ENCODE measurements around the gene GRM1.

Gene GRM1

DNA sequence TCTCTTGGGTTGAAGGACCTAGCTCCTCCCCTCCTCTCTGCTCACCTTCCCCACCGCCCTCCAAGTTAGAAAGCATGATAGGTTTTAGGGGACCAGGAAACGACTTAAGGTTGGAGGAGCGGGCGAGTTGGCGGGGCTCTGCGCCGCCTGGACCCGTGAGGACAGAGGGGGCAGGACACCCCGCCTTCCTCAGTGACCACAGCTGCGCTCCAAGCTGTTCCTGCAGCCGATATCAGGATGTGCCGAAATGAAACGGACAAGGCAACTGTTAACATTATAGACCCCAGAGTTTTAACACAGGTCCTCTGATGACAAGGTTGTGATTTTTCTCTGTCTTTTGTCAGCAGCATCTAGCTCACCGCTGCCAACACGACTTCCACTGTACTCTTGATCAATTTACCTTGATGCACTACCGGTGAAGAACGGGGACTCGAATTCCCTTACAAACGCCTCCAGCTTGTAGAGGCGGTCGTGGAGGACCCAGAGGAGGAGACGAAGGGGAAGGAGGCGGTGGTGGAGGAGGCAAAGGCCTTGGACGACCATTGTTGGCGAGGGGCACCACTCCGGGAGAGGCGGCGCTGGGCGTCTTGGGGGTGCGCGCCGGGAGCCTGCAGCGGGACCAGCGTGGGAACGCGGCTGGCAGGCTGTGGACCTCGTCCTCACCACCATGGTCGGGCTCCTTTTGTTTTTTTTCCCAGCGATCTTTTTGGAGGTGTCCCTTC lies at the start of gene GRM1:
Gene GRM1 (plus strand): TSS at position 212 of the 722 bp plus-strand sequence. CDS start 456 bp downstream, at position 668.
- no peak for DNase-seq (ENCODE audit: low read depth)

DNA sequence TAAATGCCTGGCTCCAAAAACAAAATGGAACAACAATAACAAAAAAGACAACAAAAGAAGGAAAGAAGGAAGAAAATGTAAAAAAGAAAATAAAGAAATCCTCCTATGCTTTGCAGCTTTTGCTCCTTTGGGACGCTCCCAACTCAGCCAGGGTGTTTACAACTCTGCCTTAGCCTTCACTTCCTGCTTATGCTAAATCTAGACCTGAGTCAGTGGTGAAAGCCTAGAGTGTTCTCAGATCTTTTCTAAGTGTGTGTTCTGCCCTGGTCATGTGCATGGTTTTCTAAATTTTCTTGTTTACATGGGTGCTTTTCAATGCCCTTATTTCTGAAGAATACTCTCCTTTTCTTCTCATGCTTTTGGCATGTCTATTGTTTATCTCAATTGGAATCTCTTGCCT lies 19.5 kb upstream of the GRM1 start:
- DNase-seq (ENCODE audit: low read depth), result no peak

DNA sequence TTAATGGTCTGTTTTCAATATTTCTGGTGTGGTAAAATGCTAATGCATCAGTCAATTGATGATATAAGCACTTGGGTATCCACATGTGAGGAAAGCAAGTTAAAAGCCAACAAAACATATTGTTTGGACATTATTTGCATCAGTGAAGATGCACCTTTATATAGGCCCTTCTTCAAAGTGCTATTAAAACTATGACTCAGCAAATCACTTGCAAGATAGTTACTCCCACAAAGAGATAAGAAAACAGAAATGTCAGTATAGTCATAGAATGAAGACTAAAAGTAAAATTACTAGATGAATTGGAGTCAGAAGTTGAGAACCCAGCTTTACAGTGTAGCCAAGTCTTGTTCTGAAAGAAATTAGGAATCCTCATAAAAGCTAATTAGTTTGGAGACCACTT lies 14.6 kb upstream of the GRM1 start:
- DNase-seq (ENCODE audit: low read depth), result no peak

DNA sequence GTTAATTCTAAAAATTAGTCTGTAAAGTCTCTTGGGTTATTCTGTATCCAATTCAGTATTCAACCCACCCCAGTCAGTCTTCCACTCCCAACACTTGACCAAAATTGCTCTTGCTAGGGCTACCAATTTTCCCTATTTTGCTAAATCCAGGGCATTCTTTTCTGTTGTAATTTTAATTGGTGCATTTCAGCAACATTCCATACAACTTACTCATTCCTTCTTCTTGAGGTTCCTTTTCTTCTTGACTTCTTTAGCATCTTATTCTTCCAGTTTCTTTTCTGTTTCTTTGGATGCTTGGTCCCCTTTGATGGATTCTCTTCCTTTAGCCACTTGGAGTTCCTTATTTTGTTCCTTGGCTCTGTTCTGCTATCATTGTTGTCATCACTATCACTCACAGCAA lies 11.2 kb upstream of the GRM1 start:
- DNase-seq (ENCODE audit: low read depth), result no peak

DNA sequence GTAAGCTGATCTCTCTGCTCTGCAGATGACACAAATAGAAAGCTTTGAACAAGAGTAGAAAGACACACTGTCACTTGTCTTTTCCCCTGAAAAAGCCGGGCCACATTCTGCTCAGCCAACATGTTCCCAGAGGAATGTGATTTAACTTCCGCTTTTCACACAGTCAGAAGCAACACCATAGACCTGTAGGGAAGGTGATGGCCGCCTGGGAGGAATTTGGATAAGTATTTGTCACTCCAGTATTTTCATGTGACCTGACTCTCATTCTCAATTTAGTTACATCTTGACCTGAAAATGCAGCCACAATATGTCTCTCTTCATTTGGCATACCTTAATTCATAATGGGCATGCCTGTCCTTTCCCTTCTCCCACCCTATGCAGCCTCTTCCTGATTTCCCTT lies 2.0 kb upstream of the GRM1 start:
- DNase-seq (ENCODE audit: low read depth), result no peak

DNA sequence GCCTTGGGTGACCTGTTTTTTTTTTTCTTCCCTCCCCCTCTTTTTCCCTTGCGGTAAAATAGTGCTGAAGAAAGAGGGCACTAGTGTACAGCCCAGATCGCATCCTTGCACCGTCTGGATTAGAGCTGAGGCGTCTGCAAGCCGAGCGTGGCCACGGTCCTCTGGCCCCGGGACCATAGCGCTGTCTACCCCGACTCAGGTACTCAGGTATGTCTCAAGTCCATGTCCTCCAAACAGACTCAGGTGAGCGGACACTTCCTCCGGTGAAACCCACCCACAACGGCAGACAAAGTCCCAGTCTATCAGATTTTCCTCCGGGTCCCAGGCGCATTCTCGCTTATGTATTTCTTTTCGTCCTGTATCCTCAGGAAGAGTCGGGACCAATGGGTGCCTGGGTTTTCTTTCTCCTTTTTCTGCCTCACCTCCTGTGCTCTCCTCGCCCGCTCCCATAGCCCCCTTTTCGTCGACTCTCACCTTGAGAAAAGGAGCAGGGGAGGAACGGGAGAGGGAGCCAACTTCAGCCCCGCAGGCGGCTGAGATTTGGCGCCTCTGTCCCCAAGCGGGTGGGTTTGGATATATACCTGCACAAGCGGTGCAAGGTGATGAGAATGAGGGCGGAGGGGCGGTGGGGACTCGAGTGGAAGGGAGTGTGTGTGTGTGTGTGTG lies 1.1 kb upstream of the GRM1 start:
- no peak for DNase-seq (ENCODE audit: low read depth)

DNA sequence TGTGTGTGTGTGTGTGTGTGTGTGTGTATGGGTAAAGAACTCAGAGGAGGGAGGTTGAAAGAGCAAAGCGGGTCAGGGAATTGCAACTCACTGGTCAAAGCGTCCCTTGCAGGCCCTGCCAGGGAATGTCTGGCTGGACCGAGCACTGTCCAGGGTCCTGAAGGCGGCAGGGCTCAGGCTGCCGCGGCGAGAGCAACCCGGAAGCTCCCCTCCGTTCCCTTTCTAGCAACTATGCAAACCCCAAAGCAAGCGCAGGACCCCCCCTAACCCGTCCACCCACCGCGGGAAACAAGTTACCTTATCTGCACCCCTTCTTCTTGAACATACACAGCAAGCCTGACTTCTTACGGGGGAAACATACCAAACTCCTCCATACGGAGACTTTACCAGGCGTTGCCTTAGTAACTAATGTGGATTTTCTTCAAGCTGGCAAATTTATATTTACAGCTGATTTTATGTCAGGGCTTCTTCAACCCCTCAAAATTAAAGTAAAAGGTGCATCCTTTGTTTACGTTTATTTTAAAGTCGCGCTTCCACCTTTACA lies 538 bp upstream of the GRM1 start:
- peak; percentile 6 for DNase-seq (ENCODE audit: low read depth)

DNA sequence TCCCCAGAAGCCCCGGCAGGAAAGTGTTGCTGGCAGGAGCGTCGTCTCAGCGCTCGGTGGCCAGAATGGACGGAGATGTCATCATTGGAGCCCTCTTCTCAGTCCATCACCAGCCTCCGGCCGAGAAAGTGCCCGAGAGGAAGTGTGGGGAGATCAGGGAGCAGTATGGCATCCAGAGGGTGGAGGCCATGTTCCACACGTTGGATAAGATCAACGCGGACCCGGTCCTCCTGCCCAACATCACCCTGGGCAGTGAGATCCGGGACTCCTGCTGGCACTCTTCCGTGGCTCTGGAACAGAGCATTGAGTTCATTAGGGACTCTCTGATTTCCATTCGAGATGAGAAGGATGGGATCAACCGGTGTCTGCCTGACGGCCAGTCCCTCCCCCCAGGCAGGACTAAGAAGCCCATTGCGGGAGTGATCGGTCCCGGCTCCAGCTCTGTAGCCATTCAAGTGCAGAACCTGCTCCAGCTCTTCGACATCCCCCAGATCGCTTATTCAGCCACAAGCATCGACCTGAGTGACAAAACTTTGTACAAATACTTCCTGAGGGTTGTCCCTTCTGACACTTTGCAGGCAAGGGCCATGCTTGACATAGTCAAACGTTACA lies 817 bp downstream of the GRM1 start:
- no peak for DNase-seq (ENCODE audit: low read depth)

DNA sequence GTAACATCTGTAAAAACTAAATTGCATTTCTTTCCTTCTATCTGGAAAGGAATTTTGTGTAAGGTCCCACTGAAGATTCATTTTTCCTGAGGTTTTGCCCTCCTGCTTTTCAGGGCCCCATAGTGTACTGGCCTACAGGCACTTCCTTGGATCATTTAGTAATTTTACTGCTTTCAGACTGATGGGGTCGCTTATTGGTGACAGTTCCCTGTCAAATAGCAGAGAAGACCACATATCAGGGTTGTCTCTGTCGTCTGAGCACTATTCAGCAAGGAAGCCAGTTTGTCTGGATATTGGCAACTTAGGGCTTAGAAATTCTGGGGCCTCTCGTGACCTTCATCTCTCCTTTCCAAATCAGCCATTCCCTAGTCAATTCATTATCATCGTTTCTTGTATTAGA lies 3.5 kb downstream of the GRM1 start:
- DNase-seq (ENCODE audit: low read depth), result no peak

DNA sequence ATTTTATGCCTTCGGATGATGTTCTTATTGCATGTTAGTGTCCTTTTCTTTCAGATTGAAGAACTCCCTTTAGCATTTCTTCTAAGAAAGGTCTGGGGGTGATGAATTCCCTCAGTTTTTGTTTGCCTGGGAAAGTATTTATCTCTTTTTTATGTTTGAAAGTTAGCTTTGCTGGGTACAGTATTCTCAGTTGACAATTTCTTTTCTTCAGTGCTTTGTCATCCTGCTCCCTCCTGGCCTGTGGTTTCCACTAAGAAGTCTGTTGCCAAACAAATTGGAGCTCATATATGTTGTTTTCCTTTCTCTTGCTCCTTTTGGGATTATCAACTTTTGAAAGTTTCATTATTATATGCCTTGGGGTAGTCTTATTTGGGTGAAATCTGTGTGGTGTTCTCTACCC lies 11.5 kb downstream of the GRM1 start:
- DNase-seq (ENCODE audit: low read depth), result no peak

DNA sequence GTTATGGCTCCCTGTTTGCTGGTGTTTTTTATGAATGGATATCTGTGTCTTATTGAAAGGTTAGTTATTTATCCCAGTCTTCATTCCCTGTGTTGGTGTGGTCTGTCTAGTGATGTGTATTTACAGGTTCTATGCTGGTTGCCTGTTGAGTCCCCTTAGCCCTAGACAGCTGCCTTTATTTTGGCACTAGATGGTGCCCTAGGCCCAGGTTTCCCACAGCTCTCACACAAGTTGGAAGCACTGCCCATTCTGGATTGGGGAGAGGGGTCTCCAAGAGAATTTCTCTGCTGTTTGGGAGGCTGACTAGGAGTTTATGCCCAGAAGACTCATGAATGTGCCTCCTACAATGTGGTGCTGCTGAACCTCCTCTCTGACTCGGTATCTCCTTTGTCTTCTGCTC lies 12.4 kb downstream of the GRM1 start:
- no peak for DNase-seq (ENCODE audit: low read depth)

DNA sequence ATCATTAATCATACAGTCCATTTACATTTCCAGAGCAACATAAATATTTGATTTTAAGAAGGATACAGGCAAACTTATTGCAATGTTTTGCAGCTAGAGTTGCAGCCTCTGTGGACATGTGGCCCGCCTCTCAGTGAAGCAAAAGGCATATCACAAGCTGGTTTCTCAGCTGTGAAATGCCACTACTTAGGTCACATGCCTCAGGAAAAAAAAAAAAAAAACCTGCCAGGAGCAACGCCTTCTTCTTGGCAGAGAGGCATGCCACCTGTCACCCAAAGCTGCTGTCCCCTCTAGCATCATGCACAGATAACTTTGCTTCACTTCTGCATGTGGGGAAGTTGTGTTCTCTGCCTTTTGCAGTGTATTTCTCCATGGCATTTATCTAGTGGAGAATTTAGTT lies 18.5 kb downstream of the GRM1 start:
- DNase-seq (ENCODE audit: low read depth), result no peak

DNA sequence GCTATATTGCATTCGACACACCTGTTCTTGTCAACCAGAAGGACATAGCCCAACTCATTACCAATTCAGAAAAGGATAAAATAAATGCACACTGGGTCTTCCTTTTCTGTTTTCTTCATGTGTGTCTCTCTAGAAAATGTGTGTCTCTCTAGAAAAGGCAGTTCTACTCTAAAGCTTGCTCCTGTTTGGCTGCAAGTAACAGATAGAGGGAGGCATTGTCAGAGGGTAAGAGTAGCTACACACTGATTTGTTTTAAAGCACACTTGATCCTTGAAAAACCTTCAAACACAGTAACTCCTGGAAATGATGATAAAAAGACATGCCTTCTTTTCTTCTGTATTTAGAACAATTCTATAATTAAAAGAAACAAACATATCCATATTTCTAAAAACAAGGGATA lies 21.3 kb downstream of the GRM1 start:
- no peak for DNase-seq (ENCODE audit: low read depth)

DNA sequence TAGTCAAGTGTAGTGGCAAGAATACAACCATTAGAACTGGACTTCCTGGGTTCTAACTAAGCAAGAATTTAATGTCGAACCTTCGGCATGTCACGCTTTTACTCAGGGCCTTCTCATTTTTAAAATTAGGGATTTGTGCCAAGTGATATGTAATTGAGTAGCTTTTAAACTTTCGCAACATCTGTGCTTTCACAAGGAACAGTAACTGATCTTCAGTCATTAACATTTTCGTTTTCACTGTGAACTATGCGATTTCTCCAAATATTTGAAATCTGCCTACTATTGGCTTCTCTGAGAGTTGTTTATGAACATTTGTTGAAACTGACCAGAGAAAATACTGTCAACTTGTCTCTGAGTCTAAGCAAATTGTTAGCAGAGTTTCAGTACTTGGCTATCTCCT lies 27.6 kb downstream of the GRM1 start:
- DNase-seq (ENCODE audit: low read depth), result no peak

DNA sequence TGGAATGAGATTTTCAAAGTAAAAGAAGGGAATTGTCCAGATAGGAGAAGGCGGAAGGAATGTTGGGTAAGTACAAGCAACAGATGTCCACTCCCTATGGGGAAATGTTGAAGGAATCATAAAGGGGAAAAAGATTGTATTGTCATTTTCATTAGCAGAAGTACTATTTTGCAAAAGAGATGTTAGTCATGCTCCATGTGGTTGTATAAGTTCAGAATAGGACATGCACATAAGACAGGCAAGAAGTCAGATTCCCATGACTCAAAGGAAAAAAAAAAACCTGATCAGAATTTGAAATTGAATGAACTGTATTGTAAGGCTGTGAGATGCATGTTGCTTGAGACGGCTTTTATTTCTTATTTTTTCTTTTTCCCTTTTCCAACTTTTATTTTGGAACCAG lies 36.8 kb downstream of the GRM1 start:
- DNase-seq (ENCODE audit: low read depth), result no peak

DNA sequence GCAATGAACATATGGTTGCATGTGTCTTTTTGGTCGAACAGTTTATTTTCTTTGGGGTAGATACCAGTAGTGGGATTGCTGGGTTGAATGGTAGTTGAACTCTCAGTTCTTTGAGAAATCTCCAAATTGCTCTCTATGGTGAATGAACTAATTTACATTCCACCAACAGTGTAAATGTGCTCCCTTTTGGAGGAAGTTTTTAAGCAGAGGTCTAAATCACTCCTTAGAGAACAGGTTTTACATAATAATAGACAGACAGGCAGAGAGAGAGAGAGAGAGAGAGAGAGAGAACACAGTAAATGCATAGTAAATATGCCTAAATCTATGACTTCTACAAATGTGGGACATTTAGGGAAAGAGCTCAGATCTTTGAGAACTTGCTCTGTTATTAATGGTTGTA lies 37.6 kb downstream of the GRM1 start:
- DNase-seq (ENCODE audit: low read depth), result no peak

DNA sequence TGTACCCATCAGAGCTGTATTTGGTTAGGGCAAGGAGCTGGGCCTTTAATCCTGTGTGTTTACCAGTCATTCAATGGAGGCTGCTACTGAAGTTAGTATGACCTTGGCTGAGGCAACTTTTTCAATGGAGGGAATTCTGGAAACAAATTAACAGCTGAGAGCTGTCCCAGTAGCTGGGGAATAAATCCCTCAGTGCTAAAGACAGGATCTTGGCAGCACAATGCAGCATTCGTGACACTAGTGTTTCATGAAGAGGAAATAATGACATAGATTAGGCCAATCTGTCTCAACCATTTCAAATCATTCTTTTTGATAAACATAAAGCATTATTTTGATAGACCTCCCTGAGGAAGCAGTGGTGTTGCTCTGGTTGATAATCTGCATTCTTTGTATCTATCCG lies 42.9 kb downstream of the GRM1 start:
- DNase-seq (ENCODE audit: low read depth), result no peak

DNA sequence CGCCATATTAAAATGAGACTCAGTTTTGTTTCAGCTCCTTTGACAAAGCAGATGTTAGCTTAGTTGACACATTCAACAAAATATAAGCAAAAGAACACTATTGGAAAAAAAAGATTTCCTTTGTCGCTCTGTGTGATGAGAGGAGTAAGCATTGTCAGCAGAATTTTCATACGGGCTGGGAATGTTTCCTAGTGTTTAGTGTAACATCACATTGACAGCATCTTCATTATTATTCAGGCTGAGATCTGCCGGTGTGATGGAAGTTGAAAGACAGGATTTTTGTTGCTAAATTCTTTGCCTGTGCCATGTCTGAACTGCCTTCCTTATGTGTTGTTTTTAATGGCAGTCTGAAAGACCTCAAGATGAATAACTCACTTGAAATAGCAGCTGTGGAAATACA lies 49.1 kb downstream of the GRM1 start:
- no peak for DNase-seq (ENCODE audit: low read depth)

DNA sequence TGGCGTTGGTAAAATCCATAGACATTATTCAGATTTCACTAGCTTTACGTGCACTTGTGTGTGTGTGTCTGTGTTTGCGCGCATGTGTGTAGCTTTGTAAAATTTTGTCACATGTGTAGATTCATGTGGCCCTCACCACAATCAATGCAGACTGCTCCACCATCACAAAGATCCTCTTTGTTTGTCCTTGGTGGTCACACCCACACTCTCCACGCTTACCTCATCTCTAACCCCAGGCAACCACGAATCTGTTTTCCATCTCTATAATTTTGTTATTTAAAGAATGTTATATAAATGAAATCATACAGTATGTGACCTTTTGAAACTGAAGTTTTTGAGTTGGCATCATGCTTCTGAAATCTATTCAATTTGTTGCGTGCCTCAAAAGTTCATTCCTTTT lies 58.5 kb downstream of the GRM1 start:
- no peak for DNase-seq (ENCODE audit: low read depth)

DNA sequence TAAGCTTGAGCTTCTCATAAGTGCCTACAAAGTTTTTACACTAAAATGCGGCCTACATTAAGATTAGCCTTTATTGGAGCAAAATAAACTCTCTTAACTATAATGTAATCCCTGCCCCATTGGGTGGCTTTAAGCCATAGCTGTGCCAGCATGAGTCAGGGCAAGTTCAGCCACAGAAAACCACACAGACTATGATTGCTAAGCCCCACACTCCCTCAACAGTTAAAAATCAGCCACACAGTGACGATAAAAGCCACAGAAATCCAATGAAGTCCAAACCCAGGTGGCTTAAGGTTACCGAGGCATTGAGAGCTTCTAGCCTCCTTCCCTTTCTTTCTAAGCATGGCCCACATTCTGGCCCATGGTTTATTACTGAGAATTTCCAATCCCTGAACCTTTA lies 61.6 kb downstream of the GRM1 start:
- peak; percentile 8 for DNase-seq (ENCODE audit: low read depth)

DNA sequence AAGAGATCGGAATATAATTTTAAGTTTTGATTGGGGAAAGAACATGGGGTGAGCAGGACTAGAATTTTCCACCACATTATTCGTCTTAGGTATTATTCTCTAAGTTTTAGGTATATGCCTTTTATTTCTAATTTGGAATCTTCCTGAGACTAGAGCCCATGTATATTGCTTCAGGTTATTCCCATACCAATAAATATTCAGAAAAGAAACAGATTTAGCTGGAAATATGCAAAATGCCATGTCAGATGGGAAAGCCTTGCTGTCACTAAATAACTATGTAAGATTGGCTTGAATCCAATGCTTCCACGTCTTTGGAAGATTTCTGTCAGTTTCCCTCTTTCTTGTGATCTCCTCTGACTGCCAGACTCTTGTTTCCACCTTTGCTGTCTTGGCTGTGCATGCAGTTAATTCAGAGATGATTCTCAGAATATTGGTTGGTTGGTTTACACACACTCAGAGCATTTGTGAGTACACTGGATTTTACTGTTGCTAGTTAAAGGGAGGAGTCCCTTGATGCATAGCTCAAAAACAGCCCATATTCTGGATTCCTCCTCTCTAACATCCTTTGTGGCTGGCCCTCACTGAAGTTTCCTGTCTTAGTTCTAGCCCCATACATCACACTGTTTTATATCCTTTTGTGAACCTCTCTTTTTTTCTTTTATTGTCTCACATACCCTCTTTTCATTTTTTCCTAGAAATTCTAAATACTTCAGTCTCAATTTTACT lies 64.3 kb downstream of the GRM1 start:
- DNase-seq (ENCODE audit: low read depth), result no peak

DNA sequence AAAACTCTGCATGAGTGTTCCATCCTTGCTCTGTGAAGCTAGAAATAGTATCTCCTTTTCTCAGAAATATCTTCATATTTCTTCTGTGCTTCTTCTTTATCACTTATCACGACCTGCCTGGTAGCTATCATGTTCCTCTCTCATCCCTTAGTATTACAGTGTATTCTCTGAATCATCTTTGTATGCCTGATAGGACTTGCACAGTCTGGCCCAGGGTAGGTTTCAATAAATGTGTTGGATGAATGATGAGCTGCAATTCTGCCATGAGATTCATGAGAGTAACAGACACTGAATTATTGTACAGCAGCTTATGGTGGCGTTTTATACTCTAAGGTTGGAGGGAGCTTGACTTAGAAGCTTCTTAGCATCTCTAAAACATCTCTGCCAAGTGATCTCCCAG lies 66.6 kb downstream of the GRM1 start:
- DNase-seq (ENCODE audit: low read depth), result no peak

DNA sequence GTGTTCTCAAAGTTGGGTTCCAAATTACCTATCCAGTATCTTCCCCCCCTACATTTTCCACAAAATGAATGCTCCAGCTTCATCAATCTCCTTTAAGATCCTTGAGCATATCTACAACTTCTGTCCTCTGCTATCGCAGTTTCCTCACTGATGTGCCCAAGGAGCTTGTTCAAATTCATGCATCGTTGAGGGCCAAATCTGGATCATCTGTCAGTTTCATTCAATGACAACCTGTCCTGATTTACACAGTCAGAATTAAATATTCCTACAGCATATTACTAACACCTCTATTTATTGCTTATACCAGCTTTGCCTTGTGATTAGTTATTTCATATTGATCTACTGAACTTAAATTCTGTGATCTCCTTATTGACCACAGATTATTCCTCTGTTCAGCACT lies 68.7 kb downstream of the GRM1 start:
- DNase-seq (ENCODE audit: low read depth), result no peak
